Right lung (tissue), 5 donors: ENCODE data around the gene SORCS2. TPM values are rescaled to one million over a fixed set of nuclear protein-coding genes. Genes with fewer than 3 reads are reported as not detected.

Experiments
- DNase-seq, 2 donors: peaks; one replicate each; pipeline ENCODE4 v3.0.0-alpha.2; 2013
- polyA plus RNA-seq, 5 donors: library from polyadenylated mRNA; unstranded; fragments of 120-200 nt; gene quantifications; one replicate each; pipeline versions ENCODE4 v1.2.1 to v1.2.3, GENCODE V29; 2013; ENCODE audit warnings: inconsistent platforms in 1 of 5, low replicate concordance in 1 of 5; ENCODE audit not compliant: insufficient read length in 5 of 5, insufficient read depth in 1 of 5

Gene SORCS2
- polyA plus RNA-seq, 5 donors, result 4.8 to 8.6 (median 5.8) TPM

- no peak for DNase-seq
These were observed 438.4 kb downstream of the SORCS2 start for GRCh38 chr4:7630568-7631287.

GRCh38 chr4:7631288-7632014 is 439.1 kb downstream of the SORCS2 start:
- DNase-seq, result no peak

GRCh38 chr4:7632341-7632740 is 440.0 kb downstream of the SORCS2 start:
- DNase-seq, result no peak

- DNase-seq, result no peak
These were observed 440.6 kb downstream of the SORCS2 start for GRCh38 chr4:7632971-7633370.

GRCh38 chr4:7634661-7635251 is 442.4 kb downstream of the SORCS2 start:
- DNase-seq, result no peak

- no peak for DNase-seq
These were observed 443.3 kb downstream of the SORCS2 start for GRCh38 chr4:7635445-7636239.

GRCh38 chr4:7636240-7636508 is 443.8 kb downstream of the SORCS2 start:
- DNase-seq, result no peak

- DNase-seq, result no peak
These were observed 444.8 kb downstream of the SORCS2 start for GRCh38 chr4:7637139-7637538.

- DNase-seq, result no peak
These were observed 445.6 kb downstream of the SORCS2 start for GRCh38 chr4:7637971-7638370.

GRCh38 chr4:7638489-7638888 is 446.2 kb downstream of the SORCS2 start:
- DNase-seq, result no peak

GRCh38 chr4:7638984-7639789 is 446.8 kb downstream of the SORCS2 start:
- no peak for DNase-seq

GRCh38 chr4:7640136-7640535 is 447.8 kb downstream of the SORCS2 start:
- DNase-seq, result no peak

GRCh38 chr4:7641712-7642111 is 449.4 kb downstream of the SORCS2 start:
- no peak for DNase-seq

GRCh38 chr4:7642741-7643458 is 450.6 kb downstream of the SORCS2 start:
- DNase-seq, result no peak

GRCh38 chr4:7645158-7645557 is 452.8 kb downstream of the SORCS2 start:
- no peak for DNase-seq

GRCh38 chr4:7645956-7646355 is 453.6 kb downstream of the SORCS2 start:
- DNase-seq, result no peak

GRCh38 chr4:7646384-7647061 is 454.2 kb downstream of the SORCS2 start:
- no peak for DNase-seq

GRCh38 chr4:7647186-7647585 is 454.8 kb downstream of the SORCS2 start:
- DNase-seq, result no peak

- DNase-seq, result no peak
These were observed 455.5 kb downstream of the SORCS2 start for GRCh38 chr4:7647600-7648543.
